ENCODE data around the gene GNAO1.

Gene GNAO1

GRCh38 chr16:56302506-56302905, 111.2 kb downstream of the GNAO1 start:
- ATAC-seq = no peak
- no peak for TF ChIP-seq ISL1 (CRISPR knock-in tag; IDR thresholded peaks at IDR 0.05)
- TF ChIP-seq RARB (CRISPR knock-in tag; IDR thresholded peaks at IDR 0.05) = no peak
- TF ChIP-seq TCF4 (CRISPR knock-in tag; IDR thresholded peaks at IDR 0.05; ENCODE audit: borderline replicate concordance) = no peak
- no peak for TF ChIP-seq CSRNP3 (CRISPR knock-in tag; IDR thresholded peaks at IDR 0.05)
- no peak for TF ChIP-seq BACH2 (CRISPR knock-in tag; IDR thresholded peaks at IDR 0.05; ENCODE audit: borderline replicate concordance)
- no peak for TF ChIP-seq CSDC2 (CRISPR knock-in tag; IDR thresholded peaks at IDR 0.05)
- TF ChIP-seq GLIS3 (CRISPR knock-in tag; IDR thresholded peaks at IDR 0.05) = no peak
- TF ChIP-seq PPARA (CRISPR knock-in tag; IDR thresholded peaks at IDR 0.05; ENCODE audit: borderline replicate concordance) = no peak
- no peak for TF ChIP-seq ZNF70 (CRISPR knock-in tag; IDR thresholded peaks at IDR 0.05)
- no peak for TF ChIP-seq PATZ1 (CRISPR knock-in tag; IDR thresholded peaks at IDR 0.05; ENCODE audit: borderline replicate concordance)
- TF ChIP-seq ZC3H10 (CRISPR knock-in tag; IDR thresholded peaks at IDR 0.05) = no peak
- TF ChIP-seq ZNF8 (CRISPR knock-in tag; IDR thresholded peaks at IDR 0.05) = no peak
- TF ChIP-seq POU6F1 (CRISPR knock-in tag; IDR thresholded peaks at IDR 0.05; ENCODE audit: borderline replicate concordance, low read depth) = no peak

GRCh38 chr16:56303066-56303715, 111.9 kb downstream of the GNAO1 start:
- ATAC-seq = no peak
- no peak for TF ChIP-seq ISL1 (CRISPR knock-in tag; IDR thresholded peaks at IDR 0.05)
- no peak for TF ChIP-seq TCF4 (CRISPR knock-in tag; IDR thresholded peaks at IDR 0.05; ENCODE audit: borderline replicate concordance)
- TF ChIP-seq ARNTL (CRISPR knock-in tag; IDR thresholded peaks at IDR 0.05; ENCODE audit: borderline replicate concordance, low read depth) = no peak
- no peak for TF ChIP-seq CSRNP3 (CRISPR knock-in tag; IDR thresholded peaks at IDR 0.05)
- no peak for TF ChIP-seq TOX (CRISPR knock-in tag; IDR thresholded peaks at IDR 0.05; ENCODE audit: borderline replicate concordance)
- TF ChIP-seq POU6F1 (CRISPR knock-in tag; IDR thresholded peaks at IDR 0.05; ENCODE audit: borderline replicate concordance, low read depth) = no peak
- TF ChIP-seq ESRRG (CRISPR knock-in tag; IDR thresholded peaks at IDR 0.05) = no peak
- TF ChIP-seq PPARA (CRISPR knock-in tag; IDR thresholded peaks at IDR 0.05; ENCODE audit: borderline replicate concordance) = no peak
- no peak for TF ChIP-seq CSDC2 (CRISPR knock-in tag; IDR thresholded peaks at IDR 0.05)
- TF ChIP-seq ZFP30 (CRISPR knock-in tag; IDR thresholded peaks at IDR 0.05) = no peak
- TF ChIP-seq OSR1 (CRISPR knock-in tag; IDR thresholded peaks at IDR 0.05) = no peak
- no peak for TF ChIP-seq PATZ1 (CRISPR knock-in tag; IDR thresholded peaks at IDR 0.05; ENCODE audit: borderline replicate concordance)
- no peak for TF ChIP-seq BACH2 (CRISPR knock-in tag; IDR thresholded peaks at IDR 0.05; ENCODE audit: borderline replicate concordance)

GRCh38 chr16:56303880-56304279, 112.6 kb downstream of the GNAO1 start:
- no peak for TF ChIP-seq RARB (CRISPR knock-in tag; IDR thresholded peaks at IDR 0.05)
- TF ChIP-seq BACH2 (CRISPR knock-in tag; IDR thresholded peaks at IDR 0.05; ENCODE audit: borderline replicate concordance) = no peak
- TF ChIP-seq ZFP3 (CRISPR knock-in tag; IDR thresholded peaks at IDR 0.05) = no peak
- no peak for TF ChIP-seq TSHZ2 (CRISPR knock-in tag; IDR thresholded peaks at IDR 0.05)
- no peak for TF ChIP-seq ZNF565 (CRISPR knock-in tag; conservative IDR thresholded peaks at IDR 0.05; ENCODE audit: low read depth)
- no peak for TF ChIP-seq CSDC2 (CRISPR knock-in tag; IDR thresholded peaks at IDR 0.05)
- TF ChIP-seq ISL1 (CRISPR knock-in tag; IDR thresholded peaks at IDR 0.05) = no peak
- no peak for TF ChIP-seq ZNF70 (CRISPR knock-in tag; IDR thresholded peaks at IDR 0.05)
- TF ChIP-seq GLIS3 (CRISPR knock-in tag; IDR thresholded peaks at IDR 0.05) = no peak
- no peak for TF ChIP-seq TCF4 (CRISPR knock-in tag; IDR thresholded peaks at IDR 0.05; ENCODE audit: borderline replicate concordance)
- no peak for TF ChIP-seq SNAI2 (CRISPR knock-in tag; IDR thresholded peaks at IDR 0.05)
- no peak for TF ChIP-seq ZFP30 (CRISPR knock-in tag; IDR thresholded peaks at IDR 0.05)
- ATAC-seq = no peak
